Ishikawa (cell line): Measurements from ENCODE around the gene TMEM45A.

ENCODE experiments used
- CEBPB ChIP-seq: IDR thresholded peaks from 2 replicates; pipeline ENCODE4 v1.6.1; 2012
- CREB1 ChIP-seq: IDR thresholded peaks from 2 replicates; pipeline ENCODE4 v1.6.1; 2012; ENCODE audit warnings: low read depth
- EGR1 ChIP-seq: IDR thresholded peaks from 2 replicates; pipeline ENCODE4 v1.6.1; 2012
- EP300 ChIP-seq: IDR thresholded peaks from 2 replicates; pipeline ENCODE4 v1.6.1; 2012; ENCODE audit warnings: borderline replicate concordance
- FOXM1 ChIP-seq: IDR thresholded peaks from 2 replicates; pipeline ENCODE4 v1.6.1; 2012; ENCODE audit warnings: low read depth, borderline replicate concordance
- MAX ChIP-seq: IDR thresholded peaks from 2 replicates; pipeline ENCODE4 v1.6.1; 2012
- NFIC ChIP-seq: IDR thresholded peaks from 2 replicates; pipeline ENCODE4 v1.6.1; 2012
- RAD21 ChIP-seq: IDR thresholded peaks from 2 replicates; pipeline ENCODE4 v1.6.1; 2012; ENCODE audit warnings: low read depth
- TAF1 ChIP-seq: IDR thresholded peaks from 2 replicates; pipeline ENCODE4 v1.6.1; 2012; ENCODE audit warnings: low read depth, mild to moderate bottlenecking
- TCF12 ChIP-seq: IDR thresholded peaks from 2 replicates; pipeline ENCODE4 v1.6.1; 2012; ENCODE audit warnings: low read depth
- TEAD4 ChIP-seq: IDR thresholded peaks from 2 replicates; pipeline ENCODE4 v1.6.1; 2012
- YY1 ChIP-seq: IDR thresholded peaks from 2 replicates; pipeline ENCODE4 v1.6.1; 2012; ENCODE audit warnings: low read depth
- TF ChIP-seq, protein P1 (sequence below): IDR thresholded peaks from 2 replicates; pipeline ENCODE4 v1.6.1; 2012; ENCODE audit warnings: low read depth, mild to moderate bottlenecking

- TF ChIP-seq EP300 (no peak), CREB1 (no peak), NFIC (no peak), TCF12 (no peak), CEBPB (no peak), MAX (no peak), YY1 (no peak), TEAD4 (no peak), TAF1 (no peak), FOXM1 (no peak), RAD21 (no peak), EGR1 (no peak)
- TF ChIP-seq, protein P1, sequence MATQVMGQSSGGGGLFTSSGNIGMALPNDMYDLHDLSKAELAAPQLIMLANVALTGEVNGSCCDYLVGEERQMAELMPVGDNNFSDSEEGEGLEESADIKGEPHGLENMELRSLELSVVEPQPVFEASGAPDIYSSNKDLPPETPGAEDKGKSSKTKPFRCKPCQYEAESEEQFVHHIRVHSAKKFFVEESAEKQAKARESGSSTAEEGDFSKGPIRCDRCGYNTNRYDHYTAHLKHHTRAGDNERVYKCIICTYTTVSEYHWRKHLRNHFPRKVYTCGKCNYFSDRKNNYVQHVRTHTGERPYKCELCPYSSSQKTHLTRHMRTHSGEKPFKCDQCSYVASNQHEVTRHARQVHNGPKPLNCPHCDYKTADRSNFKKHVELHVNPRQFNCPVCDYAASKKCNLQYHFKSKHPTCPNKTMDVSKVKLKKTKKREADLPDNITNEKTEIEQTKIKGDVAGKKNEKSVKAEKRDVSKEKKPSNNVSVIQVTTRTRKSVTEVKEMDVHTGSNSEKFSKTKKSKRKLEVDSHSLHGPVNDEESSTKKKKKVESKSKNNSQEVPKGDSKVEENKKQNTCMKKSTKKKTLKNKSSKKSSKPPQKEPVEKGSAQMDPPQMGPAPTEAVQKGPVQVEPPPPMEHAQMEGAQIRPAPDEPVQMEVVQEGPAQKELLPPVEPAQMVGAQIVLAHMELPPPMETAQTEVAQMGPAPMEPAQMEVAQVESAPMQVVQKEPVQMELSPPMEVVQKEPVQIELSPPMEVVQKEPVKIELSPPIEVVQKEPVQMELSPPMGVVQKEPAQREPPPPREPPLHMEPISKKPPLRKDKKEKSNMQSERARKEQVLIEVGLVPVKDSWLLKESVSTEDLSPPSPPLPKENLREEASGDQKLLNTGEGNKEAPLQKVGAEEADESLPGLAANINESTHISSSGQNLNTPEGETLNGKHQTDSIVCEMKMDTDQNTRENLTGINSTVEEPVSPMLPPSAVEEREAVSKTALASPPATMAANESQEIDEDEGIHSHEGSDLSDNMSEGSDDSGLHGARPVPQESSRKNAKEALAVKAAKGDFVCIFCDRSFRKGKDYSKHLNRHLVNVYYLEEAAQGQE: no peak
These were observed 4.4 kb downstream of the TMEM45A start for GRCh38 chr3:100496711-100497261.
